Measurements from ENCODE around the gene DENND1B. TPM values are rescaled to one million over a fixed set of nuclear protein-coding genes. Genes with fewer than 3 reads are reported as not detected.

DENND1B gene
- total RNA-seq, 1 experiment from 2014 or later: 14.1 TPM

- H3K9me2 ChIP-seq (ENCODE audit: insufficient read depth): no peaks in the 10 kb centered on the region
- no peaks in the 10 kb centered on the region for H3K79me2 ChIP-seq (ENCODE audit: low read depth)
- CTCF ChIA-PET: no interaction called here
- intact Hi-C loops (cut with micrococcal nuclease; ENCODE audit: unreplicated experiment): no loop called here
- H3K9me3 ChIP-seq (ENCODE audit: insufficient read depth, low read depth): peaks cover 5% of the 10 kb centered on the region; the same call in 1 of the 2 replicates
- H3F3A ChIP-seq (ENCODE audit: insufficient read depth, low read depth): no peaks in the 10 kb centered on the region
- H3K36me3 ChIP-seq (ENCODE audit: low read depth): no peaks in the 10 kb centered on the region; the same call in 1 of the 2 replicates
- H4K20me1 ChIP-seq (ENCODE audit: insufficient read depth): no peaks in the 10 kb centered on the region
- no peak overlapping the region for H2AFZ ChIP-seq
- BruUV-seq (replicated peaks): no TSS peak
- POLR2A ChIA-PET (ENCODE audit: unreplicated experiment): no interaction called here
- TF ChIP-seq EZH2 (IDR thresholded peaks at IDR 0.05; ENCODE audit: low read depth): no peak
- TF ChIP-seq CTCF (conservative IDR thresholded peaks at IDR 0.05): no peak
- no peak overlapping the region for H3K4me3 ChIP-seq
- no peaks in the 10 kb centered on the region for H3K27me3 ChIP-seq (ENCODE audit: insufficient read depth, low read depth)
- no peak overlapping the region for H3K27ac ChIP-seq
- H3K4me2 ChIP-seq: no peak overlapping the region
- peaks cover 8% of the 10 kb centered on the region for H3K4me1 ChIP-seq (replicated peaks; ENCODE audit: insufficient read depth)
- peak in 1 of 2 experiments; percentile 5 for DNase-seq
Measured at GRCh38 chr1:197486946-197487345, 288.3 kb downstream of the DENND1B start.

- Histone ChIP-seq H4K20me1 (ENCODE audit: insufficient read depth) (no peaks in the 10 kb centered on the region), H3K36me3 (ENCODE audit: low read depth) (no peaks in the 10 kb centered on the region; the same call in 1 of the 2 replicates), H3K27me3 (ENCODE audit: insufficient read depth, low read depth) (no peaks in the 10 kb centered on the region), H3K9me3 (ENCODE audit: insufficient read depth, low read depth) (peaks cover 5% of the 10 kb centered on the region; the same call in 1 of the 2 replicates), H3K4me1 (replicated peaks; ENCODE audit: insufficient read depth) (peaks cover 8% of the 10 kb centered on the region), H3K4me3 (no peak overlapping the region), H3F3A (ENCODE audit: insufficient read depth, low read depth) (no peaks in the 10 kb centered on the region), H2AFZ (no peak overlapping the region; the same call in 1 of the 2 replicates), H3K79me2 (ENCODE audit: low read depth) (no peaks in the 10 kb centered on the region), H3K27ac (peak overlapping the region; percentile 33; the same call in 1 of the 2 replicates), H3K4me2 (peak overlapping the region; percentile 41), H3K9me2 (ENCODE audit: insufficient read depth) (no peaks in the 10 kb centered on the region)
- TF ChIP-seq EZH2 (IDR thresholded peaks at IDR 0.05; ENCODE audit: low read depth) (no peak), CTCF (conservative IDR thresholded peaks at IDR 0.05) (no peak)
- ChIA-PET POLR2A (ENCODE audit: unreplicated experiment) (no interaction called here), CTCF (no interaction called here)
- no TSS peak for BruUV-seq (replicated peaks)
- peak; percentile 52 to 71 for DNase-seq
- intact Hi-C loops (cut with micrococcal nuclease; ENCODE audit: unreplicated experiment): no loop called here
Measured at GRCh38 chr1:197485790-197486189, 289.5 kb downstream of the DENND1B start.

- CTCF ChIA-PET: no interaction called here
- intact Hi-C loops (cut with micrococcal nuclease; ENCODE audit: unreplicated experiment): no loop called here
- H3K4me3 ChIP-seq: no peak overlapping the region
- no peak overlapping the region for H3K27ac ChIP-seq
- peaks cover 6% of the 10 kb centered on the region for H3K4me1 ChIP-seq (replicated peaks; ENCODE audit: insufficient read depth)
- no peaks in the 10 kb centered on the region for H3K79me2 ChIP-seq (ENCODE audit: low read depth)
- no peak for TF ChIP-seq CTCF (conservative IDR thresholded peaks at IDR 0.05)
- no peak for TF ChIP-seq EZH2 (IDR thresholded peaks at IDR 0.05; ENCODE audit: low read depth)
- H3K9me3 ChIP-seq (ENCODE audit: insufficient read depth, low read depth): no peaks in the 10 kb centered on the region
- no peak overlapping the region for H3K4me2 ChIP-seq
- no peaks in the 10 kb centered on the region for H3K27me3 ChIP-seq (ENCODE audit: insufficient read depth, low read depth)
- no peaks in the 10 kb centered on the region for H3K9me2 ChIP-seq (ENCODE audit: insufficient read depth)
- no peak overlapping the region for H2AFZ ChIP-seq
- no peaks in the 10 kb centered on the region for H4K20me1 ChIP-seq (ENCODE audit: insufficient read depth)
- no peaks in the 10 kb centered on the region for H3K36me3 ChIP-seq (ENCODE audit: low read depth)
- no TSS peak for BruUV-seq (replicated peaks)
- no peaks in the 10 kb centered on the region for H3F3A ChIP-seq (ENCODE audit: insufficient read depth, low read depth)
- POLR2A ChIA-PET (ENCODE audit: unreplicated experiment): interaction anchor here (0.7 kb wide), 1 partner anchor 149 kb away, joined by 6 read pairs; no protein-coding TSS in a partner anchor
- DNase-seq: no peak
Measured at GRCh38 chr1:197481101-197481500, 294.2 kb downstream of the DENND1B start.
